Keratinocyte (primary cell): Measurements from ENCODE around the gene P2RX7. TPM values are rescaled to one million over a fixed set of nuclear protein-coding genes. Genes with fewer than 3 reads are reported as not detected.

ENCODE experiments used
- DNase-seq: peaks from one replicate; pipeline ENCODE4 v3.0.0-alpha.2; 2011; ENCODE audit warnings: low read depth, missing footprints, low spot score
- FAIRE-seq: peaks from 2 replicates; lab custom pipeline; 2011; peaks lifted over from hg19 to GRCh38; lab: Jason Lieb, UNC
- H2AFZ ChIP-seq: 2 replicates; pipeline ENCODE4 v1.6.0; 2012; ENCODE audit warnings: low read length, control low read depth, inconsistent platforms; ENCODE audit not compliant: control insufficient read depth
- H3K27ac ChIP-seq: 2 replicates; pipeline ENCODE4 v1.5.1; 2011; ENCODE audit warnings: low read length; ENCODE audit not compliant: control insufficient read depth, insufficient read depth
- H3K27me3 ChIP-seq: 3 replicates; pipeline ENCODE4 v1.6.0; 2011; ENCODE audit warnings: low read length; ENCODE audit not compliant: control insufficient read depth, insufficient read depth; ENCODE audit errors: extremely low read depth
- H3K36me3 ChIP-seq, 2 experiments: 2 replicates in 1 of 2; 3 replicates in 1 of 2; pipeline ENCODE4 v1.5.1; 2011; ENCODE audit warnings: low read length in 2 of 2, mild to moderate bottlenecking in 1 of 2; ENCODE audit not compliant: control insufficient read depth in 2 of 2, insufficient read depth in 2 of 2; ENCODE audit errors: extremely low read depth in 1 of 2
- H3K4me1 ChIP-seq: 3 replicates; pipeline ENCODE4 v1.5.1; 2011; ENCODE audit warnings: low read length; ENCODE audit not compliant: control insufficient read depth, insufficient read depth; ENCODE audit errors: extremely low read depth
- H3K4me2 ChIP-seq: 3 replicates; pipeline ENCODE4 v1.6.0; 2011; ENCODE audit warnings: low read depth, low read length; ENCODE audit not compliant: control insufficient read depth, insufficient read depth; ENCODE audit errors: extremely low read depth
- H3K4me3 ChIP-seq, 3 experiments: fragments of 200-600 bp in 1 of 3; sonication (generic) in 1 of 3; 2 replicates in 2 of 3; 3 replicates in 1 of 3; pipeline ENCODE4 v1.5.1; 2011 to 2016; ENCODE audit warnings: low read length in 3 of 3, mild to moderate bottlenecking in 3 of 3, control low read depth in 2 of 3, inconsistent platforms in 1 of 3, low read depth in 1 of 3, mixed read lengths in 1 of 3, mixed run types in 1 of 3, moderate library complexity in 1 of 3; ENCODE audit not compliant: control insufficient read depth in 2 of 3, insufficient read depth in 2 of 3; ENCODE audit errors: extremely low read depth in 1 of 3
- H3K79me2 ChIP-seq: 2 replicates; pipeline ENCODE4 v1.6.0; 2012; ENCODE audit warnings: low read length; ENCODE audit not compliant: control insufficient read depth, insufficient read depth
- H3K9ac ChIP-seq: 3 replicates; pipeline ENCODE4 v1.6.0; 2011; ENCODE audit warnings: low read length; ENCODE audit not compliant: control insufficient read depth, insufficient read depth; ENCODE audit errors: extremely low read depth
- H3K9me1 ChIP-seq: 3 replicates; pipeline ENCODE4 v1.6.0; 2011; ENCODE audit warnings: low read length; ENCODE audit not compliant: control insufficient read depth, insufficient read depth; ENCODE audit errors: extremely low read depth
- H3K9me3 ChIP-seq: 2 replicates; pipeline ENCODE4 v1.5.1; 2012; ENCODE audit warnings: low read depth, low read length; ENCODE audit not compliant: control insufficient read depth
- H4K20me1 ChIP-seq: 3 replicates; pipeline ENCODE4 v1.6.0; 2011; ENCODE audit warnings: low read length; ENCODE audit not compliant: control insufficient read depth, insufficient read depth; ENCODE audit errors: extremely low read depth
- CTCF ChIP-seq, 3 experiments: IDR thresholded peaks in 1 of 3; conservative IDR thresholded peaks in 1 of 3; optimal IDR thresholded peaks in 1 of 3; 2 replicates in 2 of 3; 3 replicates in 1 of 3; pipeline versions ENCODE3 to v1.5.1; 2011; ENCODE audit warnings: low read length in 3 of 3, mild to moderate bottlenecking in 3 of 3, moderate library complexity in 2 of 3, control low read depth in 1 of 3, inconsistent platforms in 1 of 3; ENCODE audit not compliant: insufficient read depth in 2 of 3; ENCODE audit errors: extremely low read depth in 1 of 3
- EZH2 ChIP-seq: IDR thresholded peaks from one replicate; pipeline ENCODE4 v1.6.1; 2012; ENCODE audit warnings: inconsistent platforms, mild to moderate bottlenecking, low read length, moderate library complexity
- dilution Hi-C: fragments of 300-500 bp; cut with MboI; formaldehyde crosslinking; loops from one replicate; pipeline ENCODE4 v1.7.0; 2020; ENCODE audit warnings: low sequenced_read_pairs; ENCODE audit not compliant: extremely low pct_ligation_motif_present
- polyA plus RNA-seq, 5 experiments: library from polyadenylated mRNA; depleted of rRNA in 3 of 5; stranded (reverse) in 3 of 5; stranded (forward) in 1 of 5; unstranded in 1 of 5; fragments of >200 nt; gene quantifications; 1 replicate in 1 of 5; 2 replicates in 3 of 5; 3 replicates in 1 of 5; pipeline versions ENCODE4 v1.2.1 to v1.2.3, GENCODE V29; 2011 to 2012; ENCODE audit warnings: missing spikeins in 2 of 5, low read depth in 1 of 5, low replicate concordance in 1 of 5

P2RX7 gene
- polyA plus RNA-seq, 1 donor (not counting 4 experiments of a cell fraction or from before 2014, with no cell fraction given) = 0.20 TPM

GRCh38 chr12:121099779-121100178 is 32.9 kb upstream of the P2RX7 start:
- no peaks in the 10 kb centered on the region for H3K9me1 ChIP-seq
- H3K36me3 ChIP-seq = no peaks in the 10 kb centered on the region
- H3K9ac ChIP-seq = no peak overlapping the region
- no peak overlapping the region for H2AFZ ChIP-seq
- DNase-seq (no peak), FAIRE-seq (no peak)
- no peaks in the 10 kb centered on the region for H3K9me3 ChIP-seq
- no peak overlapping the region for H3K4me2 ChIP-seq
- H3K4me1 ChIP-seq = peaks cover 4% of the 10 kb centered on the region
- no peaks in the 10 kb centered on the region for H3K79me2 ChIP-seq
- H3K4me3 ChIP-seq = no peak overlapping the region
- no peak overlapping the region for H3K27ac ChIP-seq
- dilution Hi-C loops = no loop called here
- TF ChIP-seq CTCF (optimal IDR thresholded peaks at IDR 0.05 in 1 of 3, IDR thresholded peaks at IDR 0.05 in 1 of 3, conservative IDR thresholded peaks at IDR 0.05 in 1 of 3; ENCODE audit: extremely low read depth in 1 of 3, insufficient read depth in 2 of 3, low read length in 3 of 3) = no peak
- no peak for TF ChIP-seq EZH2
- no peaks in the 10 kb centered on the region for H4K20me1 ChIP-seq
- peaks cover 5% of the 10 kb centered on the region for H3K27me3 ChIP-seq

DNA sequence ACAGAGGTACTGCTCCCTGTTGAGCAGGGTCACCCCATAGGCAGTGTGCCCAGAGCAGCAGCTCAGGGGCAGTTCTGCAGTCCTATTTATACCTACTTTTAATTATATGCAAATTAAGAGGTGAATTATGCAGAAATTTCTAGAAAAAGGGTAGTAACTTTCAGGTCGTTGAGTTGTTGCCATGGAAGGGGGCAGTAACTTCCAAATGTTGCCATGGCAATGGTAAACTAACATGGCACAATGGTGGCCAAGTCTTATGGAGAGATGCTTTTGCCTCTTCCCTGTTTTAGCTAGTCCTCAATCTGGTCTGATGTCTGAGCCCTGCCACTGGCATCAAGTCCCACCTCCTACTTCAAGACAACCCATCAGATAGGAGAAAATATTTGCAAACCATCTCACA is 30.4 kb upstream of the P2RX7 start:
- H3K79me2 ChIP-seq = no peaks in the 10 kb centered on the region
- dilution Hi-C loops = no loop called here
- no peak overlapping the region for H3K27ac ChIP-seq
- no peaks in the 10 kb centered on the region for H3K27me3 ChIP-seq
- no peaks in the 10 kb centered on the region for H3K9me1 ChIP-seq
- H2AFZ ChIP-seq = no peak overlapping the region
- TF ChIP-seq EZH2 (no peak), CTCF (optimal IDR thresholded peaks at IDR 0.05 in 1 of 3, IDR thresholded peaks at IDR 0.05 in 1 of 3, conservative IDR thresholded peaks at IDR 0.05 in 1 of 3; ENCODE audit: extremely low read depth in 1 of 3, insufficient read depth in 2 of 3, low read length in 3 of 3) (no peak)
- H3K9ac ChIP-seq = no peak overlapping the region
- H3K4me1 ChIP-seq = no peaks in the 10 kb centered on the region
- no peaks in the 10 kb centered on the region for H4K20me1 ChIP-seq
- no peaks in the 10 kb centered on the region for H3K36me3 ChIP-seq
- H3K4me3 ChIP-seq = no peak overlapping the region
- DNase-seq (no peak), FAIRE-seq (no peak)
- H3K9me3 ChIP-seq = no peaks in the 10 kb centered on the region
- no peak overlapping the region for H3K4me2 ChIP-seq
